ENCODE measurements around the gene NPFFR1. TPM values are rescaled to one million over a fixed set of nuclear protein-coding genes. Genes with fewer than 3 reads are reported as not detected.

The NPFFR1 gene
- total RNA-seq, 1 donor from 2014 or later, result not detected

GRCh38 chr10:70295321-70295720, 11.5 kb upstream of the NPFFR1 start:
- DNase-seq (ENCODE audit: low read depth, low spot score), result no peak
- H3K9me3 Mint-ChIP-seq, result no peaks in the 10 kb centered on the region
- no peak overlapping the region for H3K27ac Mint-ChIP-seq (ENCODE audit: unreplicated experiment)

GRCh38 chr10:70293169-70293843, 9.5 kb upstream of the NPFFR1 start:
- Mint-ChIP-seq H3K27me3 (ENCODE audit: low read depth) (peaks cover 5% of the 10 kb centered on the region), H3K4me1 (no peaks in the 10 kb centered on the region), H3K27ac (ENCODE audit: unreplicated experiment) (no peak overlapping the region), H3K9me3 (no peaks in the 10 kb centered on the region), H3K4me3 (no peak overlapping the region), H3K36me3 (ENCODE audit: low read depth) (no peaks in the 10 kb centered on the region)
- TF ChIP-seq CTCF (conservative IDR thresholded peaks at IDR 0.05), result no peak
- DNase-seq (ENCODE audit: low read depth, low spot score), result no peak

More at GRCh38 chr10:70295321-70295720, 11.5 kb upstream of the NPFFR1 start:
- no peak for TF ChIP-seq CTCF (conservative IDR thresholded peaks at IDR 0.05)
- H3K4me1 Mint-ChIP-seq, result no peaks in the 10 kb centered on the region
- no peaks in the 10 kb centered on the region for H3K36me3 Mint-ChIP-seq (ENCODE audit: low read depth)
- H3K27me3 Mint-ChIP-seq (ENCODE audit: low read depth), result no peaks in the 10 kb centered on the region
- no peak overlapping the region for H3K4me3 Mint-ChIP-seq

GRCh38 chr10:70292004-70292403, 8.2 kb upstream of the NPFFR1 start:
- Mint-ChIP-seq H3K36me3 (ENCODE audit: low read depth) (no peaks in the 10 kb centered on the region), H3K27ac (ENCODE audit: unreplicated experiment) (no peak overlapping the region), H3K4me1 (no peaks in the 10 kb centered on the region), H3K4me3 (no peak overlapping the region), H3K9me3 (no peaks in the 10 kb centered on the region), H3K27me3 (ENCODE audit: low read depth) (peaks cover 7% of the 10 kb centered on the region)
- no peak for TF ChIP-seq CTCF (conservative IDR thresholded peaks at IDR 0.05)
- no peak for DNase-seq (ENCODE audit: low read depth, low spot score)

GRCh38 chr10:70289739-70290138, 5.9 kb upstream of the NPFFR1 start:
- no peak for DNase-seq (ENCODE audit: low read depth, low spot score)
- Mint-ChIP-seq H3K27ac (ENCODE audit: unreplicated experiment) (no peak overlapping the region), H3K36me3 (ENCODE audit: low read depth) (no peaks in the 10 kb centered on the region), H3K9me3 (no peaks in the 10 kb centered on the region), H3K4me3 (no peak overlapping the region), H3K4me1 (no peaks in the 10 kb centered on the region), H3K27me3 (ENCODE audit: low read depth) (peaks cover 28% of the 10 kb centered on the region)
- TF ChIP-seq CTCF (conservative IDR thresholded peaks at IDR 0.05), result no peak

- Mint-ChIP-seq H3K27me3 (ENCODE audit: low read depth) (peaks cover 57% of the 10 kb centered on the region), H3K27ac (ENCODE audit: unreplicated experiment) (no peak overlapping the region)
- TF ChIP-seq CTCF (conservative IDR thresholded peaks at IDR 0.05), result no peak
Measured at GRCh38 chr10:70286616-70287015, 2.8 kb upstream of the NPFFR1 start.

More at GRCh38 chr10:70286616-70287015, 2.8 kb upstream of the NPFFR1 start:
- H3K9me3 Mint-ChIP-seq, result peaks cover 4% of the 10 kb centered on the region
- no peaks in the 10 kb centered on the region for H3K36me3 Mint-ChIP-seq (ENCODE audit: low read depth)
- H3K4me1 Mint-ChIP-seq, result peaks cover 8% of the 10 kb centered on the region
- no peak for DNase-seq (ENCODE audit: low read depth, low spot score)
- no peak overlapping the region for H3K4me3 Mint-ChIP-seq
